Activated CD8-positive, alpha-beta T cell treated with anti-CD3 and anti-CD28 coated beads for 36 hours (primary cell): ENCODE results near the gene LMOD2. TPM values are rescaled to one million over a fixed set of nuclear protein-coding genes. Genes with fewer than 3 reads are reported as not detected.
"Not testable (repeated sequence)": the region's sequence is repeated elsewhere in the genome, so short reads cannot be mapped to it uniquely, and the experiment has no call there.

Source experiments
- ATAC-seq: fragments of 200-7000 bp; cut with Tn5 transposase; one replicate; pipeline ENCODE4 v1.10.0; 2021; ENCODE audit warnings: mild to moderate bottlenecking, moderate library complexity
- CTCF ChIA-PET: fragments of 350-600 bp; sonication (Branson Sonifier 250); formaldehyde crosslinking; loops from one replicate; lab custom pipeline; 2021; ENCODE audit warnings: antibody characterized with exemption; lab: Charles Lee
- POLR2A ChIA-PET: fragments of 350-600 bp; sonication (Branson Sonifier 250); formaldehyde crosslinking; loops from one replicate; lab custom pipeline; 2021; ENCODE audit warnings: antibody characterized with exemption; lab: Charles Lee
- DNase-seq: peaks from one replicate; pipeline ENCODE4 v3.0.0-alpha.2; 2020
- H3K27ac Mint-ChIP-seq: one replicate; pipeline ENCODE4 v1.8.0; 2021; ENCODE audit warnings: mild to moderate bottlenecking, mixed read lengths
- H3K27me3 Mint-ChIP-seq: one replicate; pipeline ENCODE4 v1.8.0; 2021; ENCODE audit warnings: mixed read lengths
- H3K36me3 Mint-ChIP-seq: one replicate; pipeline ENCODE4 v1.8.0; 2021; ENCODE audit warnings: low read depth, mixed read lengths
- H3K4me1 Mint-ChIP-seq: one replicate; pipeline ENCODE4 v1.8.0; 2021; ENCODE audit warnings: low read depth, mixed read lengths
- H3K4me3 Mint-ChIP-seq: one replicate; pipeline ENCODE4 v1.8.0; 2021; ENCODE audit warnings: mild to moderate bottlenecking, moderate library complexity, mixed read lengths
- H3K9me3 Mint-ChIP-seq: one replicate; pipeline ENCODE4 v1.8.0; 2021; ENCODE audit warnings: mixed read lengths
- intact Hi-C: fragments of 100-400 bp; cut with micrococcal nuclease; formaldehyde crosslinking; loops from one replicate; pipeline ENCODE4 v1.10.0; 2022
- total RNA-seq, 2 experiments: library from RNA; stranded (reverse); gene quantifications; one replicate each; pipeline ENCODE4 v1.2.3, GENCODE V29; 2021
- TF ChIP-seq, protein P1 (sequence below): fragments of 200-600 bp; IDR thresholded peaks from one replicate; pipeline ENCODE4 v1.8.0; 2022; ENCODE audit warnings: antibody characterized with exemption, mild to moderate bottlenecking

The LMOD2 gene
- total RNA-seq, 2 experiments from 2014 or later: not detected

DNA sequence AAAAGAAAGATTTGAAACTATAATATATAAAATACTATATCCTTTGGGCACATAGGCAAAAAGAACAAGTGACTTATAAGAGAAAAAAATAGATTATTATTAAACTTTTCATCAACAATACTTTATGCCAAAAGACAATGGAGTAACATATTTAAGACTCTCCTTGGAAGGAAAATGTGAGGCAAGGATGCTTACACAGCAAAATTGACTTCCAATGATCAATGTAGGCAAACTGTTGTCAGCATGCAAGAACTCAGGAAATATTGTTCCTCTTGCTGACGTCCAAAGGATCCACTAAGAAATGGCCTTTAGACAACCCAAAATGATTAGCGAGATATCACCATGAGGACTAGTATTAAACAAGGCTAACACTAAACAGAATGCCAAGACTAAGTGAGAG is 22.9 kb upstream of the LMOD2 start:
- H3K27ac Mint-ChIP-seq: no peak overlapping the region
- ATAC-seq (no peak), DNase-seq (no peak)
- no peaks in the 10 kb centered on the region for H3K4me1 Mint-ChIP-seq
- H3K4me3 Mint-ChIP-seq: no peak overlapping the region
- H3K36me3 Mint-ChIP-seq: no peaks in the 10 kb centered on the region
- POLR2A ChIA-PET: no interaction called here
- peaks cover 22% of the 10 kb centered on the region for H3K27me3 Mint-ChIP-seq
- TF ChIP-seq, protein P1, sequence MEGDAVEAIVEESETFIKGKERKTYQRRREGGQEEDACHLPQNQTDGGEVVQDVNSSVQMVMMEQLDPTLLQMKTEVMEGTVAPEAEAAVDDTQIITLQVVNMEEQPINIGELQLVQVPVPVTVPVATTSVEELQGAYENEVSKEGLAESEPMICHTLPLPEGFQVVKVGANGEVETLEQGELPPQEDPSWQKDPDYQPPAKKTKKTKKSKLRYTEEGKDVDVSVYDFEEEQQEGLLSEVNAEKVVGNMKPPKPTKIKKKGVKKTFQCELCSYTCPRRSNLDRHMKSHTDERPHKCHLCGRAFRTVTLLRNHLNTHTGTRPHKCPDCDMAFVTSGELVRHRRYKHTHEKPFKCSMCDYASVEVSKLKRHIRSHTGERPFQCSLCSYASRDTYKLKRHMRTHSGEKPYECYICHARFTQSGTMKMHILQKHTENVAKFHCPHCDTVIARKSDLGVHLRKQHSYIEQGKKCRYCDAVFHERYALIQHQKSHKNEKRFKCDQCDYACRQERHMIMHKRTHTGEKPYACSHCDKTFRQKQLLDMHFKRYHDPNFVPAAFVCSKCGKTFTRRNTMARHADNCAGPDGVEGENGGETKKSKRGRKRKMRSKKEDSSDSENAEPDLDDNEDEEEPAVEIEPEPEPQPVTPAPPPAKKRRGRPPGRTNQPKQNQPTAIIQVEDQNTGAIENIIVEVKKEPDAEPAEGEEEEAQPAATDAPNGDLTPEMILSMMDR: no peak
- CTCF ChIA-PET: no interaction called here
- no peaks in the 10 kb centered on the region for H3K9me3 Mint-ChIP-seq
- intact Hi-C loops: no loop called here

DNA sequence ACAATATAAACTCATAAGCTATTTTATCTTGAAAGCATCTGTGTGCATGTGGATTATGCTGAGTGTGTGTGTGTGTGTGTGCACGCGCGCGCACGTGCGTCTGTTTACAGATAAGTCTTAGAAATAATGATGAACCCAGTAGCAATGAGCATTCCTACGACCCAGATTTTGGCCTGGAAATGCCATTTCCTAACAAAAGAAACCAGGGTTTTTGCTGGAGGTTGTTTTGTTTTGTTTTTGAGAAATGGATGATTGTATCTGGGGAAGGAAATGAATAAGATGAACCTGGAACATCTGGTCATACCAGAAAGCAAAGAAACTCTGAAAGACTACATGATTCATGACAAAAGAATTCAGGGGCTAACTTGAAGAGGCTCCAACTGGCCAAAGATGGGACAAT is 22.1 kb upstream of the LMOD2 start:
- Mint-ChIP-seq H3K27me3 (peaks cover 28% of the 10 kb centered on the region), H3K27ac (no peak overlapping the region), H3K36me3 (no peaks in the 10 kb centered on the region), H3K4me3 (no peak overlapping the region), H3K9me3 (no peaks in the 10 kb centered on the region), H3K4me1 (no peaks in the 10 kb centered on the region)
- POLR2A ChIA-PET: no interaction called here
- TF ChIP-seq, protein P1: no peak
- intact Hi-C loops: no loop called here
- DNase-seq: no peak
- ATAC-seq: no peak
- CTCF ChIA-PET: interaction anchor here (1.7 kb wide), 1 partner anchor 8 kb away, joined by 3 read pairs; no protein-coding TSS in a partner anchor

DNA sequence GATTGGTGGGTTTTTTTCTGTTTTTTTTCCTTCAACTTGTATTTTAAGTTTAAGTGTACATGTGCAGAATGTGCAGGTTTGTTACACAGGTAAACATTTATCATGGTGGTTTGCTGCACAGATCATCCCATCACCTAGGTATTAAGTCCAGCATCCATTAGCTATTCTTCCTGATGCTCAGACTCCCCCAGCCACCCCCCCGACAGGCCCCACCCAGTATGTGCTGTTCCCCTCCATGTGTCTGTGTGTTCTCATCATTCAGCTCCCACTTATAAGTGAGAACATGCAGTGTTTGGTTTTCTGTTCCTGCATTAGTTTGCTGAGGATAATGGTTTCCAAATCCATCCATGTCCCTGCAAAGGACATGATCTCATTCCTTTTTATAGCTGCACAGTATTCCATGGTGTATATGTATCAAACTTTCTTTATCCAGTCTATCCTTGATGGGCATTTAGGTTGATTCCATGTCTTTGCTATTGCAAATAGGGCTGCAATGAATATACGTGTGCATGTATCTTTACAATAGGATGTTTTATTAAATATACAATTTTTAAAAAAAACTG is 21.6 kb upstream of the LMOD2 start:
- intact Hi-C loops, H3K9me3 Mint-ChIP-seq, H3K4me3 Mint-ChIP-seq, H3K27ac Mint-ChIP-seq, ATAC-seq, H3K36me3 Mint-ChIP-seq, H3K4me1 Mint-ChIP-seq, DNase-seq, POLR2A ChIA-PET: not testable (repeated sequence)
- CTCF ChIA-PET: interaction anchor here (1.7 kb wide), 1 partner anchor 9 kb away, joined by 3 read pairs; no protein-coding TSS in a partner anchor
- peaks cover 27% of the 10 kb centered on the region for H3K27me3 Mint-ChIP-seq

DNA sequence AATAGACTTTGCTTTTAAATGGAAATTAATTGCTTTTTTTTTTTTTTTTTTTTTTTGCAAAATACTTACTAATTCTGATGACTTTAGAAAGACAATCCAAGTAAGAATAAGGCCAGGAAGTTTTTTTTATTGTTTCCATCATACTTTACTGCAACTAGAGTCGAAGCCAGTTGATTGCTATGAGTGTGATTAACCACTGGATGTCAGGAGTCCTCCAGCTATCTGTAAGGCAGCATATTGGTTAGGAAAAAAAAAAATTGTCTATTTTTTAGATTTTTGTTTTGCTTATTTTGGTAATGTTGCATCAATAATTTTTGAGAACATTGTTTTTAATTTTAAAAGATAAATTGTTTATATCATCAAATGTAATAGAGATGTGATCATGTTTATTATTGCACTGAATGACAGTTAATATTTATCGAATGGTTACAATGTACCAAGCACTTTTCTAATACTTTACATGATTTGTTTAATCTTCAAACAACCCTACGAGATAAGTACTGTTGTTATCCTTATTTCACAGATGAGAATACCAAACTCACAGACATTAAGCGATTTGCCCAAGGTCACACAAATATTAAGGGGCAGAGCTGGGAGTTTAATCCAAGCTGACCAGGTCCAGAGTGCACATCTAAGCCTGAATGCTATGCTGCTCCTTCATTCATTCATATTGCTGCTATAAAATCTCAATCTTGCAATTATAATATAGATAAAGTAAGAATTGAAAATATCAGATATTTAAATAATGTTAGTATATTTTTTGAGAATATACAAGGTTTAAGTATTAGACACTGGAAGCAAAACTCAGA is 19.9 kb upstream of the LMOD2 start:
- TF ChIP-seq, protein P1: peak; percentile 26
- intact Hi-C loops: no loop called here
- no peaks in the 10 kb centered on the region for H3K9me3 Mint-ChIP-seq
- no peaks in the 10 kb centered on the region for H3K36me3 Mint-ChIP-seq
- ATAC-seq: no peak
- ChIA-PET CTCF (interaction anchor here (1.0 to 2.1 kb wide), 7 partner anchors 10 to 234 kb away, joined by 3 to 14 read pairs (median 4); no protein-coding TSS in a partner anchor), POLR2A (no interaction called here)
- DNase-seq: no peak
- H3K4me1 Mint-ChIP-seq: no peaks in the 10 kb centered on the region
- H3K4me3 Mint-ChIP-seq: no peak overlapping the region
- no peak overlapping the region for H3K27ac Mint-ChIP-seq
- peaks cover 25% of the 10 kb centered on the region for H3K27me3 Mint-ChIP-seq

DNA sequence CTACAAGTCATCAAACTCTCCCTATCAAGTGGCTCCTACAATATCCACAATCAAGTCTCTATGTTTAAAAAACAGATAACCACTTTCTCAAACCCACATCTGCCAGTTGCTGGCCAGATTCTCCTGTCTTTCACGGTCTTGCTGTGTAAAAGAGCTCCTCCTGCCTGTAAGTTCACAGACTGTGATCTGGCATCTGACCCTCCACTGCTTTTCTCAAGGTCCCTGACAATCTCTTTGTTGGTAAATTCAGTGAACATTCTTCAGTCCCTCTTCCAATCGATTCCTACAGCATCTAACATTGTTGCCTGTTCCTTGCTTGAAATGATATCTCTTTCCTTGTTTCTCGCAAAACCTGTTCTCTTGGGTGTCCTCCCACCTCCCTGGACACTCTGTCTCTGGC is 18.5 kb upstream of the LMOD2 start:
- intact Hi-C loops: no loop called here
- no peak for DNase-seq
- H3K4me1 Mint-ChIP-seq: no peaks in the 10 kb centered on the region
- H3K27me3 Mint-ChIP-seq: peaks cover 21% of the 10 kb centered on the region
- H3K9me3 Mint-ChIP-seq: no peaks in the 10 kb centered on the region
- no peak for ATAC-seq
- TF ChIP-seq, protein P1: no peak
- H3K4me3 Mint-ChIP-seq: no peak overlapping the region
- H3K27ac Mint-ChIP-seq: no peak overlapping the region
- ChIA-PET POLR2A (no interaction called here), CTCF (interaction anchor here (1.3 to 2.1 kb wide), 4 partner anchors 13 to 161 kb away, joined by 3 to 14 read pairs (median 6); no protein-coding TSS in a partner anchor)
- H3K36me3 Mint-ChIP-seq: no peaks in the 10 kb centered on the region
